PFSK-1 (cell line): ENCODE data around the gene MGAT4C.

Source experiments
- FOXP2 ChIP-seq: optimal IDR thresholded peaks from 2 replicates; pipeline ENCODE3; 2011; ENCODE audit warnings: borderline replicate concordance, control low read depth, inconsistent platforms; ENCODE audit not compliant: insufficient read depth; ENCODE audit errors: extremely low read length, extremely low read depth
- POLR2AphosphoS5 ChIP-seq: IDR thresholded peaks from 2 replicates; pipeline ENCODE4 v1.6.1; 2012; ENCODE audit warnings: low read depth, mild to moderate bottlenecking, control low read depth, low read length, moderate library complexity
- SIN3A ChIP-seq: IDR thresholded peaks from 2 replicates; pipeline ENCODE4 v1.6.1; 2012; ENCODE audit warnings: mild to moderate bottlenecking, low read length, moderate library complexity, borderline replicate concordance; ENCODE audit not compliant: insufficient read depth
- TAF1 ChIP-seq: IDR thresholded peaks from 2 replicates; pipeline ENCODE4 v1.6.1; 2012; ENCODE audit warnings: low read length, control low read depth, borderline replicate concordance; ENCODE audit not compliant: insufficient read depth
- TF ChIP-seq, protein P1 (sequence below), 2 experiments: IDR thresholded peaks; 2 replicates each; pipeline versions ENCODE4 v1.6.1 to v1.8.0; 2011 to 2012; ENCODE audit warnings: low read depth in 2 of 2, low read length in 2 of 2, control low read depth in 1 of 2, inconsistent platforms in 1 of 2, mild to moderate bottlenecking in 1 of 2, moderate library complexity in 1 of 2; ENCODE audit not compliant: insufficient read depth in 1 of 2

MGAT4C gene

DNA sequence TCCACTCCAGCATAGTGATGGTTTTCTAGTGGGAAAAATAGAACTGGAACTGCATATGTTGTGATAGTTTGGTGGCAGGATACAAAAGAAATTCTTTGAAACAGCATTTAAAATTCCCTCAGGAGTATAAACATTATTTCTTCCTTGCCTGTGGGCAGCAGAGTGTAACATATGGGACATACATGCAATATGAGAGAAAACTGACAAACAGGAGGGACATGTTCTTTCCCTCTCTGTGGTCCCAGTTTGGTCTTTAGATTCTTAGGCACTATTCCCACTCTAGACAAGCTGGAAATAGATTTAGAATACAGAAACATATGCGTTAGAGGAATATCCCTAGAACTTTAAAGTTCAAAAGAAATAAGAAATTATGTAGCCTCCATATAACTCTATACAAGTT, 68.0 kb downstream of the MGAT4C start:
- TF ChIP-seq, protein P1, sequence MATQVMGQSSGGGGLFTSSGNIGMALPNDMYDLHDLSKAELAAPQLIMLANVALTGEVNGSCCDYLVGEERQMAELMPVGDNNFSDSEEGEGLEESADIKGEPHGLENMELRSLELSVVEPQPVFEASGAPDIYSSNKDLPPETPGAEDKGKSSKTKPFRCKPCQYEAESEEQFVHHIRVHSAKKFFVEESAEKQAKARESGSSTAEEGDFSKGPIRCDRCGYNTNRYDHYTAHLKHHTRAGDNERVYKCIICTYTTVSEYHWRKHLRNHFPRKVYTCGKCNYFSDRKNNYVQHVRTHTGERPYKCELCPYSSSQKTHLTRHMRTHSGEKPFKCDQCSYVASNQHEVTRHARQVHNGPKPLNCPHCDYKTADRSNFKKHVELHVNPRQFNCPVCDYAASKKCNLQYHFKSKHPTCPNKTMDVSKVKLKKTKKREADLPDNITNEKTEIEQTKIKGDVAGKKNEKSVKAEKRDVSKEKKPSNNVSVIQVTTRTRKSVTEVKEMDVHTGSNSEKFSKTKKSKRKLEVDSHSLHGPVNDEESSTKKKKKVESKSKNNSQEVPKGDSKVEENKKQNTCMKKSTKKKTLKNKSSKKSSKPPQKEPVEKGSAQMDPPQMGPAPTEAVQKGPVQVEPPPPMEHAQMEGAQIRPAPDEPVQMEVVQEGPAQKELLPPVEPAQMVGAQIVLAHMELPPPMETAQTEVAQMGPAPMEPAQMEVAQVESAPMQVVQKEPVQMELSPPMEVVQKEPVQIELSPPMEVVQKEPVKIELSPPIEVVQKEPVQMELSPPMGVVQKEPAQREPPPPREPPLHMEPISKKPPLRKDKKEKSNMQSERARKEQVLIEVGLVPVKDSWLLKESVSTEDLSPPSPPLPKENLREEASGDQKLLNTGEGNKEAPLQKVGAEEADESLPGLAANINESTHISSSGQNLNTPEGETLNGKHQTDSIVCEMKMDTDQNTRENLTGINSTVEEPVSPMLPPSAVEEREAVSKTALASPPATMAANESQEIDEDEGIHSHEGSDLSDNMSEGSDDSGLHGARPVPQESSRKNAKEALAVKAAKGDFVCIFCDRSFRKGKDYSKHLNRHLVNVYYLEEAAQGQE (IDR thresholded peaks at IDR 0.05; ENCODE audit: insufficient read depth in 1 of 2, low read depth in 2 of 2, low read length in 2 of 2): no peak
- TF ChIP-seq SIN3A (no peak), TAF1 (no peak), POLR2AphosphoS5 (no peak)

DNA sequence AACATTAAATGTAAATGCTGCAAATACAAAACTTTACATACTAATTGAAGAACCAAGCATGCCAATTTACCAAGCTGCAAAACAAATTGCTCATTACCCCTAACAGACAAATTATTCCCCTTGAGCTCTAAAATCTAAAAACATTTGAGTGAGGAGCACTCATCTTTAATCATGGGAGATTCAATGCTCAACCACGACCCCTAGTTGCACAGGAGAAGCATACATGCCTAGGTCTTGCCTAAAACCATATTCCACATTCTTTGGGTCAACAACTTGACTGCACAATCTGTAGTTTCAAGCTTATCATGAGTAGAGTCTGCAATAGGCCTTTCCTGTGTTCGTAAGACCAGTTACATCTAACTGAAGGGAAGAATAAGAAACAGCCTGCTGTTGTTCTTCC, 69.7 kb downstream of the MGAT4C start:
- TF ChIP-seq SIN3A: no peak
- no peak for TF ChIP-seq FOXP2
- no peak for TF ChIP-seq POLR2AphosphoS5
- TF ChIP-seq, protein P1 (IDR thresholded peaks at IDR 0.05; ENCODE audit: insufficient read depth in 1 of 2, low read depth in 2 of 2, low read length in 2 of 2): no peak
- no peak for TF ChIP-seq TAF1

DNA sequence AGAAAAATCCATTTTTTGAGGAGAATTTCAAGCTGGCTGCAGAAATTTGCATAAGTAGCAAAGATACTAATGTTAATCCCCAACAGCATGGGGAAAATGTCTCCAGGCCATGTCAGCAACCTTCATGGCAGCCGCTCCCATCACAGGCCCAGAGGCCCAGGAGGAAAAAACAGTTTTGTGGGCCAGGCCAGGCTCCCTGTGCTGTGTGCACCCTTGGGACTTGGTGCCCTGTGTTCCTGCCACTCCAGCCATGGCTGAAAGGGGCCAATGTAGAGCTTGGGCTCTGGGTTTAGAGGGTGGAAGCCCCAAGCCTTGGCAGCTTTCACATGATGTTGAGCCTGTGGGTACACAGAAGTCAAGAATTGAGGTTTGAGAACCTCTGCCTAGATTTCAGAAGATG, 76.3 kb downstream of the MGAT4C start:
- TF ChIP-seq TAF1 (no peak), POLR2AphosphoS5 (no peak), FOXP2 (no peak), SIN3A (no peak)
- TF ChIP-seq, protein P1 (IDR thresholded peaks at IDR 0.05; ENCODE audit: insufficient read depth in 1 of 2, low read depth in 2 of 2, low read length in 2 of 2): no peak

DNA sequence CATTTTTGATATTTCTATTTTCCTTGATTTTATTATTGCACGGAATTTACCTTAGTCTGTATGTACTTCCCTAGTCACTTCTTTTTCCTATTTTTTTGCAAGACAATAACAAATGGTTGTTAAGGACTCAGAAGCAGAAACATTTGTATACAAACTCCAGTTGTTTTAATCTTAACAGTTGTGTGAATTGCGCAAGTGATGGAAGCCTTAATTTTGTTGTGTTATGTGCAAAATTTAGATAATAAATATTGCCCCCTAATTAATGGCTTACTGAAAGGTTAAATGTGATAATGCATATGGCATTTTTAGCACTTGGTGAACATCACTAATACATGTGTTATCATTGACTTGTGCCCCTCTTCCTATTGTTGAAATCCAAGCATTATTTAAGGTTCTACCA, 82.0 kb downstream of the MGAT4C start:
- TF ChIP-seq FOXP2 (no peak), TAF1 (no peak), SIN3A (no peak), POLR2AphosphoS5 (no peak)
- TF ChIP-seq, protein P1 (IDR thresholded peaks at IDR 0.05; ENCODE audit: insufficient read depth in 1 of 2, low read depth in 2 of 2, low read length in 2 of 2): no peak

DNA sequence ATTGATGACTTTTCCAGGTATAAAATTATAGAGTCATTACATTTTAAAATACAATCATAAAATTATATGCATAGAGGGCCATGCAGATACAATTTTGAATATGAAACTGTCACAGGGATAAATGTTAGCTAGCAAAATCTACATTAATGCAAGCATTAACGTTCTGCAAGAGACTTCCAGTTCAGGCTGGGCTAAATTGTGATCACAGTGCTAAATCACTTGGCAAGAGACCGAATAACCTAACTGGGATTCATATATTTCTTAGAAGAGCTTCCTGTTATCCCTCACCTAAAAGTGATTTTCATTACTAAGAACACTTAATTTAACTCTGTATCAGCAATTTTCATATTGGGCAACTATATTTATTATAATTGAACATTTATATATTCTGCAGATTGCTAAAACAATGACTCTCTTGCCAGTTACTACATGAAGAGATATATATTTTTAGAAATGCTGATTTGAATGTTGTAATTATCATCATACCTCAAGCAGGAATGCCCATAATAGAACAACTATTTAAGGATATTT, 83.2 kb downstream of the MGAT4C start:
- no peak for TF ChIP-seq SIN3A
- TF ChIP-seq, protein P1 (IDR thresholded peaks at IDR 0.05; ENCODE audit: insufficient read depth in 1 of 2, low read depth in 2 of 2, low read length in 2 of 2): no peak
- TF ChIP-seq TAF1: no peak
- TF ChIP-seq POLR2AphosphoS5: no peak
- no peak for TF ChIP-seq FOXP2
